Natural killer cell treated with Interleukin-12 subunit alpha and Interleukin-12 subunit beta and Interleukin-15 and Interleukin-18, amount 100 ng/mL, for 72 hours (primary cell): ENCODE measurements around the gene L3MBTL2. TPM values are rescaled to one million over a fixed set of nuclear protein-coding genes. Genes with fewer than 3 reads are reported as not detected.

ENCODE experiments used
- ATAC-seq, 2 donors: fragments of 150-1000 bp; cut with Tn5 transposase in 1 of 2; sonication (Bioruptor Pico), chemical (Tn5 transposase) in 1 of 2; 2 replicates each; pipeline ENCODE4 v1.10.0; 2021
- DNase-seq: peaks from one replicate; pipeline ENCODE4 v3.0.0; 2022; ENCODE audit warnings: low spot score
- H3K27ac Mint-ChIP-seq, 2 donors: 1 replicate in 1 of 2; 2 replicates in 1 of 2; pipeline ENCODE4 v1.8.0; 2022; ENCODE audit warnings: mixed read lengths in 2 of 2, mild to moderate bottlenecking in 1 of 2, moderate library complexity in 1 of 2
- H3K27me3 Mint-ChIP-seq, 2 donors: 1 replicate in 1 of 2; 2 replicates in 1 of 2; pipeline ENCODE4 v1.8.0; 2022; ENCODE audit warnings: mixed read lengths in 2 of 2
- H3K36me3 Mint-ChIP-seq: one replicate; pipeline ENCODE4 v1.8.0; 2022; ENCODE audit warnings: mixed read lengths
- H3K4me1 Mint-ChIP-seq, 2 donors: 1 replicate in 1 of 2; 2 replicates in 1 of 2; pipeline ENCODE4 v1.8.0; 2022; ENCODE audit warnings: low read depth in 2 of 2, mixed read lengths in 2 of 2, mild to moderate bottlenecking in 1 of 2
- H3K4me3 Mint-ChIP-seq: one replicate; pipeline ENCODE4 v1.8.0; 2022; ENCODE audit warnings: mixed read lengths
- H3K9me3 Mint-ChIP-seq: 2 replicates; pipeline ENCODE4 v1.8.0; 2022; ENCODE audit warnings: mixed read lengths
- total RNA-seq, 2 donors: library from RNA; stranded (reverse); gene quantifications; one replicate each; pipeline ENCODE4 v1.2.3, GENCODE V29; 2022

L3MBTL2 gene
- total RNA-seq, 2 donors from 2014 or later, result 42.6 to 71.1 TPM

DNA sequence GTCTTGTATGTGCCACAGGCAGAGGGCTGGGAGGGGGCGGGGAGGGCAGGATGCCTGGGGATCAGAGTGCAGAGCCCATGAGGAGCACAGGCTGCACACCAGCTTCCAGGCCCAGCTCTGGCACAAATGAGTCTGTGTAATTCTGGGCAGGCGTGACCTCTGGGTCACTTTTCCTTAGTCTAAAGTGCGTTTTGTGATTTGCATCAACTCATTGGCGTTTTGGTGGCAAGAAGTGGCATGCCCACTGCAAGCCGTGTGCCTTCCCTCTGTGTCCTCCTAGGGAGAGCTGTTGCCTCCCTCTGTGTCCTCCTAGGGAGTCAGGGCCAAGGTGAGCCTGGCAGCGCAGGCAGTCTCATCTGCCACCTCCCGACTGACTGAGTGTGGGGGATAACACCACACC, 18.4 kb downstream of the L3MBTL2 start:
- DNase-seq, result no peak
- Mint-ChIP-seq H3K36me3 (peaks cover 10% of the 10 kb centered on the region), H3K27ac (no peak overlapping the region), H3K4me1 (peaks cover 0 to 2% of the 10 kb centered on the region in 2 donors), H3K4me3 (no peak overlapping the region), H3K27me3 (no peaks in the 10 kb centered on the region), H3K9me3 (no peaks in the 10 kb centered on the region)
- ATAC-seq, result no peak

DNA sequence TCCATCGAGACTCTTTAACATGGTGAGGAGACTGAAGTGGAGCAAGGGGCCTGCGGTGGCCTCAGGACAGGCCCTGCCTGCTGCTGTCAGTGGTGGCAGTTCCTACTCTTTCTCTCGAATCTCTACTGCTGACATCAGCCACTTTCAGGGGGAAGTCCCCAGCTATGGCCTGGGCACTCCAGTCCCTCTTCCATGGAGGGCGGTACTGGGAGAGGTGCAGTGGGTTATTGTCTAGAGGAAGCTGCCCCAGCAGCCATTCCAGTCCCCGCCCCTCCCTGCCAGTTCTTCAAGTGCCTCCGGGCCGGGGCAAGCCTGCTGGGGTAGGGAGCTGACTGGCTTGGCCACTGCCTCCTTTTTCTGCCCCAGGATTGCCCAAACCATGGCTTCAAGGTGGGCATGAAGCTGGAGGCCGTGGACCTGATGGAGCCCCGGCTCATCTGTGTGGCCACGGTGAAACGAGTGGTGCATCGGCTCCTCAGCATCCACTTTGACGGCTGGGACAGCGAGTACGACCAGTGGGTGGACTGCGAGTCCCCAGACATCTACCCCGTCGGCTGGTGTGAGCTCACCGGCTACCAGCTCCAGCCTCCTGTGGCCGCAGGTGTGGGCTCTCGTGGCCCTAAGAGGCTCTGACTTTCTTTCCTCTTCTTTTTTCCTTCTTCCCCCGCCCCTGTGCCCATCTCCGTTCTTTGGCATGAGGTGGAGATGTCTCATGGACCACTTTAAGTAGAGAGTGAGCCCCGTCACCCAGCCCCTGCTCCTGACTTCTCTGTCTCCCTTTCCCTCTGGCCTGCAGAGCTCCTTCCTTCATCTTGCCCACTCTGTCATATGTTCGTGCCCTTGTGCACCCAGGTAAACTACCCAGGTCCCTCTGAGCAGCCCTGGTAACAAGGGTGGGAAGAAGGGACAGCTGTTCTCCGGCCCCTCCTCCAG, 21.9 kb downstream of the L3MBTL2 start:
- H3K36me3 Mint-ChIP-seq, result peaks cover 5% of the 10 kb centered on the region
- ATAC-seq, result no peak

DNA sequence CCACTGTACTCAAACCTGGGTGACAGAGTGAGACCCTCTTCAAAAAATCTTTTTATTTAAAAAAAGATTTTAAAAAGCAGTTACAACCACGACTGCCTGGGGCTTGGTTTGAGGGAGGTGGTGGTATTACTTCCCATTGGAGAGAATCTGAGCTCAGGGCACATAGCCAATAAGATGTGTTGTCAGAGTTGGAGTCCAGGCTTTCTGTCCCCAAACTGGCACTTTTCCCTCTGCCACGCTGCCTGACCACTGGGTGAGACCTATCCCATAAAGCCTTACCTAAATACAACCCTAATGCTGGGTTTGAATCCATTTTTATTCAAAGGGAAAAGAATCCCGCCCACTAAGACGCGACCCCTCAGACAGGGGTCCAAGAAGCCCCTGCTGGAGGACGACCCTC, 24.1 kb downstream of the L3MBTL2 start:
- ATAC-seq (no peak), DNase-seq (no peak)
- Mint-ChIP-seq H3K4me3 (no peak overlapping the region), H3K4me1 (peaks cover 0 to 3% of the 10 kb centered on the region in 2 donors), H3K27me3 (no peaks in the 10 kb centered on the region), H3K27ac (no peak overlapping the region), H3K9me3 (no peaks in the 10 kb centered on the region), H3K36me3 (peaks cover 5% of the 10 kb centered on the region)

More for the DNA sequence above, 21.9 kb downstream of the L3MBTL2 start:
- Mint-ChIP-seq H3K27me3 (no peaks in the 10 kb centered on the region), H3K27ac (no peak overlapping the region), H3K4me1 (no peaks in the 10 kb centered on the region), H3K4me3 (no peak overlapping the region), H3K9me3 (no peaks in the 10 kb centered on the region)
- no peak for DNase-seq

DNA sequence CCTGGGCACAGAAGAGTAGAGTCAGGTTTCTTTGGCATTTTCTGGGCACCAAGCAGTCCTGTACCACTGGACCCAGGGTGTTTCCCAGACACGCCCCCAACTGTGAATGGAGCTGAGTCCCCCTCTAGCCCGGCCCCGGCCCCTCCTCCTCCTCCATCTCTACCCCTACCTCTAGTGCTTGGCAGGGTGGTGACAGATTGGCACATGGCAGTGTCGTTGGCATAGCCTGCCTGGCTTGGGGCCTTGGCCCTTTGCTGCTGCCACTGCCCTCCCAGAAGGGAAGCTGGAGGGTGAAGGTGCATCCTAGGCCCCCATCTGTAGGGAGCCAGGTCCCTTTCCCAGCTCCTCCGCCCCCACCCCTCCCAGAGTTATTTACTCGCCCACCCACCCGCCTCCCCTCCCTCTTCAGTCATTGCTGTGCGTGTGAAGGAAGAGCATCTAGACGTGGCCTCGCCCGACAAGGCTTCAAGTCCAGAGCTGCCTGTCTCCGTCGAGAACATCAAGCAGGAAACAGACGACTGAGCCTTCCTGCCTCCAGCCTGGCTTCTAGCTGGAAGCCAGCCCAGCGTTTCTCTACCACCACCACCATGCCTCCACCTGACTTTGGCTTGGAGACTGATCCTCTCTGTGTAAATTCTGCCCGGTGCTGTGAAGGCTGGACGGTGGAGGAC, 24.8 kb downstream of the L3MBTL2 start:
- H3K4me1 Mint-ChIP-seq, result peaks cover 0 to 3% of the 10 kb centered on the region in 2 donors
- H3K36me3 Mint-ChIP-seq, result peaks cover 5% of the 10 kb centered on the region
- H3K27me3 Mint-ChIP-seq, result no peaks in the 10 kb centered on the region
- H3K4me3 Mint-ChIP-seq, result no peak overlapping the region
- no peak for DNase-seq
- no peaks in the 10 kb centered on the region for H3K9me3 Mint-ChIP-seq
- ATAC-seq, result no peak
- H3K27ac Mint-ChIP-seq, result no peak overlapping the region

DNA sequence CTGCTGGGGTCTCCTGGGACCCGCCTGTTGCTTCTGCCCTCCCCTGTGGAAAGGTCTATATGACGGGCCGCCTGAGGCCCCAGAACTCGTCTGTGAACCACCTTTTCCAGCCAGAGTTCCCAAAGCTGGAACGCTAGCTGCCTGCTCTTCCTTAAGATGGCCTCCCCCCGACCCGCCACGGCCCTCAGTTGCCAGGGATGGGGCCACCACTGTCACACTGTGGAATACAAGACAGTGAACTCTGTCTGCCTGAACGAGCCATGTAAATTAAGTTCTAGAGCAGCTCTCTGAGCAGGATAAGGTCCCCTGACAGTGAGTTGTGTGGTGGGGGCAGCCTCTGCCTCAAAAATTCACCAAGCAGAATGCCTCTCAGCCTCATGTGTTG, 25.3 kb downstream of the L3MBTL2 start:
- no peak for ATAC-seq
- no peak overlapping the region for H3K4me3 Mint-ChIP-seq
- H3K4me1 Mint-ChIP-seq, result peaks cover 0 to 3% of the 10 kb centered on the region in 2 donors
- H3K36me3 Mint-ChIP-seq, result peaks cover 5% of the 10 kb centered on the region
- no peak for DNase-seq
- H3K9me3 Mint-ChIP-seq, result no peaks in the 10 kb centered on the region
- peak overlapping the region in 1 of 2 donors; percentile 50 for H3K27ac Mint-ChIP-seq
- no peaks in the 10 kb centered on the region for H3K27me3 Mint-ChIP-seq

DNA sequence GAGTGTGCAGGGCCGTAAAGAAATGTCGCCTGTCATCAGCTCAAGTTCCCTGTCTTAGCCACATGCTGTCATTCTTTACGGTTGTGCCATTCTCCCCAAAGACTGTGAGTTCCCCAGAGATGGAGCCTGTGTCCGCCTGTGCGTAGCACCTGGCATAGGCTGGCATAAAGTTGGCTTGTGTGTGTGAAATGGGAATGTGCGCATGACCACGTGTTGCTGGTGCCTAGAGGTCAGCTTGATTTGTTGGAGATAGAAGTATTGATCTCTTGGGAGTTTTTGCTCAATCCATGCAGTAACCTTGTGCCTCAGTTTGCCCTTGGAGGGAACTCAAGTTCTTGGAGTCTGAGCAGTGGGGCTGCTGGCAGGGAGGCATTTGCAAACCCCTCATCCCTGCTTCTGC, 26.3 kb downstream of the L3MBTL2 start:
- no peak overlapping the region for H3K27ac Mint-ChIP-seq
- no peaks in the 10 kb centered on the region for H3K27me3 Mint-ChIP-seq
- H3K4me3 Mint-ChIP-seq, result no peak overlapping the region
- DNase-seq, result no peak
- H3K4me1 Mint-ChIP-seq, result peaks cover 0 to 3% of the 10 kb centered on the region in 2 donors
- H3K9me3 Mint-ChIP-seq, result no peaks in the 10 kb centered on the region
- no peak for ATAC-seq
- H3K36me3 Mint-ChIP-seq, result peaks cover 5% of the 10 kb centered on the region

DNA sequence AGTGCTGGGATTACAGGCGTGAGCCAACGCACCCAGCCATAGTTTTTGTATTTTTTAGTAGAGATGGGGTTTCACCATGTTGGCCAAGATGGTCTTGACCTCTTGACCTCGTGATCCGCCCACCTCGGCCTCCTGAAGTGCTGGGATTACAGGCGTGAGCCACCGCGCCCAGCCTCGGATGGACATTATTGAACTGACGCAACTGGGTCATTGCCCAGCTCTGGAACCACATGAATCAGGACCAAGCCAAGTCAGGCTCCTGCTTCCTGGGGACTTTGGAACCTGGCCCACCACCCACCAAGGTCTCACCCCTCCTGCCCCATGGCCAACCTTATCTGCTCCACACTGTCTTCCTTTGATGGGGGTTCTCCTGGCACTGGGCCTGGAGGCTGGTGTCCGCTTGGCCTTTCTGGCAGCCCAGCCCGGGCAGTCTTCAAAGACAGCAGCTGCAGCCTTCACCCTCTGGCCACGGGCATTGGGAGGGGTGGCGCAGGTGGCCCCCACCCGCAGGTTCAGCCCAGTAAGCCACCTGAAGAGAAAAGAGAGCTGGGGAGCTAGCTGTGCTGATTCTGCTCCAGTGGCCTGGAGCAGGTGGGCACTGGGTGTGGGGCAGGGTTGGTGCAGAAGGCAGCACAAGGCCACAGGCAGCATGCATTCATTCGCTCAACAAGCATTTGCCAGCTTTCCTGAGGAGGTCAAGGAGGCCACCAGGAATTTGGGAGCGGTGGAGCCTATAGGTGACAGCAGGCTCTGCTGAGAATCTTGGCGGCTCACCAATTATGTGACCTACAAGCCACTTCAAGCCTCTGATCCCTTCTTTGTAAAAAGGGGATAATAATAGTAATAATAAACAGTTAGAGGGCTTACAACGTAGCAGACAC, 29.9 kb downstream of the L3MBTL2 start:
- ATAC-seq (no peak), DNase-seq (no peak)
- Mint-ChIP-seq H3K27ac (no peak overlapping the region), H3K9me3 (no peaks in the 10 kb centered on the region), H3K36me3 (no peaks in the 10 kb centered on the region), H3K4me3 (no peak overlapping the region), H3K4me1 (peaks cover 5 to 9% of the 10 kb centered on the region in 2 donors), H3K27me3 (peaks cover 0 to 3% of the 10 kb centered on the region in 2 donors)

DNA sequence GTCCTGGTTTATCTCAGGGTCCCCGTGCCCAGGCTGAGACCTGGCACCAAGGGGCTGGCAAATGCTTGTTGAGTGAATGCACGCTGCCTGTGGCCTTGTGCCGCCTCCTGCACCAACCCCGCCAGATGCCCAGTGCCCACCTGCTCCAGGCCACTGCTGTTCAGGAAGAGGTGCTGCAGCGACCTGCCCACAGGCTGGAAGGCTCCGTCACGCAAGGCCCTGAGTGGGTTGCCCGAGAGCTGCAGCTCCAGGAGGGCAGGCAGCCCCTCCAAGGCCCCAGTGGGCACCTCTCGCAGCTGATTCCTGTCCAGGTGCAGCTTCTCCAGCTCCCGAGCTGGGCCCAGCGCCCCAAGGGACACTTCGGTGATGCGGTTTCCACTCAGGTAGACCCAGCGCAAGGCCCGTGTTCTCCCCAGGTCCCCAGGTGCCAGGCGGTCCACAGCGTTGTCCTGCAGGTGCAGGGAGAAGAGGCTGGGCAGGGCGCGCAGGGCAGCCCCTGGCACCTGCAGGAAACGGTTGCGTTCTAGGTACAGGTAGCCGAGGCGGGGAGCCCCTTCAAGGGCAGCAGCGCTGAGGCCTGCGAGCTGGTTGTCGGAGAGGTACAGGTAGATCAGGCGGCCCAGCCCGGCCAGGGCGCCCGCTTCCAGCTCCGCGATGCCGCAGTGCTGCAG, 32.1 kb downstream of the L3MBTL2 start:
- ATAC-seq (no peak), DNase-seq (no peak)
- no peak overlapping the region for H3K27ac Mint-ChIP-seq
- H3K4me1 Mint-ChIP-seq, result peaks cover 5 to 9% of the 10 kb centered on the region in 2 donors
- H3K4me3 Mint-ChIP-seq, result peak overlapping the region; percentile 42
- peaks cover 0 to 3% of the 10 kb centered on the region in 2 donors for H3K27me3 Mint-ChIP-seq
- H3K36me3 Mint-ChIP-seq, result no peaks in the 10 kb centered on the region
- H3K9me3 Mint-ChIP-seq, result no peaks in the 10 kb centered on the region

DNA sequence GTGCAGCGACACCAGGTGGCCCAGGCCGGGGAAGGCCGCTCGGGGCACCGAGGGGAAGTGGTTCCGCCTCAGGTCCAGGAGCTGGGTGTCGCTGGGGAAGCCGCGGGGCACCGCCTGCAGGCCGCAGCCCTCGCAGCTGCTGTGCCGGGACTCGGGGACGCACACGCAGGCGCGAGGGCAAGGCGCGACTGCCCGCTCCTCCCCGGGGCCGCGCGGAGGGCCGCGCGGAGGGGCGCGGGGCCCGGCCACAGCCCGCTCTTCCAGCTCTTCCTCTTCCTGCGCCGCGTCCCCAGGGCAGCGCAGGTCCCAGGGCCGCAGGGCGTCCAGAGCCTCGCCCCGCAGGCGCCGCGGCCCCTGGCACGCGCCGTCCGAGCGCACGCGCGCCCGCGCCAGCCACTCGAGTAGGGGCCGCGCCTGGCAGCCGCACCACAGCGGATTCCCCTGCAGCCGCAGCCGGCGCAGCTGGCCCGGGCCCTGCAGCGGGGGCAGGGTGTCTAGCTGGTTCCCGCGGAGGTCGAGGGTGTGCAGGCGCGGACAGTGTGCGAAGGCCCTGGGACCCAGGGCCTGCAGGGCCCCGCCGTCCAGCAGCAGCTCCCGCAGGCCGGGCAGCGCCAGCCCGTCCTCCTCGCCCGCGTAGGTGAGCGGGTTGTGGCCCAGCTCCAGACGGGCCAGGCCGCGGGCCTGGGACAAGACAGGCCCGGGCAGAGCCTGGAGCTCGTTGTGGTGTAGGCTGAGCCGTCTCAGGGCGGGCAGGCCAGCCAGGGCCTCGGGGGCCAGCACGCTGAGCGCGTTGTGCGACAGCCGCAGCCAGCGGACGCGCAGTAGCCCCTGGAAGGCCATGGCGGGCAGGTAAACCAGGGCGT, 32.8 kb downstream of the L3MBTL2 start:
- Mint-ChIP-seq H3K36me3 (no peaks in the 10 kb centered on the region), H3K9me3 (no peaks in the 10 kb centered on the region), H3K27me3 (peaks cover 0 to 3% of the 10 kb centered on the region in 2 donors), H3K4me1 (peaks cover 5 to 9% of the 10 kb centered on the region in 2 donors), H3K4me3 (peak overlapping the region; percentile 42), H3K27ac (no peak overlapping the region)
- ATAC-seq, result peak; percentile 82 to 84
- DNase-seq, result peak; percentile 77

DNA sequence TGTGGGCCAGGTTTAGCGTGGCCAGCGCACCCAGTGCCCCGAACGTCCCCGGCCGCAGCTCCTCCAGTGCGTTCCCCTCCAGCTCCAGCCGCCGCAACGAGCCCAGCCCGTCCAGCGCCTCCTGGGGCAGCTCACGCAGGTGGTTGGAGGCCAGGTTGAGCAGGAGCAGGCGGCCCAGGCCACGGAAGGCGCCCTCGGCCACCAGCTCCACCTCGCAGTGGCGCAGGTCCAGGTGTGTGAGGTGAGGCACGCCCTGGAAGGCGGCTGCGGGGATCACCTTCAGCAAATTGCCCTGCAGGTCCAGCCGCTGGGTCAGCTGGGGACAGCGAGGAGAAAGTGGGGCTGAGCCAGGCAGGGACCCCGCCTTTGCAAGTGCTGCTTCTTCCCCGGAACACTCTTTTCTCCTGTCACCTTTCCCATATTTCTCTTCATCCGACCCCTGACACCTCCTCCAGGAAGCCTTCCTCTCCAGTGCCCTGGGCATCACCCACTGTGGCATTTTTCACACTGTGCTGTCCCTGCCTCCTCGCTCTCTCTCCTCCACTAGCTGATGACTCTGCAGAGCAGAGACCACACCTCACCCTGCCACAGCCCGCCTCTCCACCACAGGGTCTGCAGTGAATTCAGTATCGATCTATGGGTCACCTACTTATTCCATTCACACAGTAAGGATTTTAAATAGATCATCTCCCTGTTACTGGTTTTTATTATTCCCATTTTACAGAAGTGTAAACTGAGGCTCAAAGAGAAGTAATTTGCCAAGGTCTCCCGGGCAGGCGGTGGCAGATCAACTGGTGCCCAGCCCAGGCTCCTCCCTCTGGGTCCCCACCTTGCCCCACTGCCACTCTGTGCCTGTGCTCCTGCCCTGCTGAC, 33.7 kb downstream of the L3MBTL2 start:
- Mint-ChIP-seq H3K36me3 (no peaks in the 10 kb centered on the region), H3K27me3 (peaks cover 0 to 3% of the 10 kb centered on the region in 2 donors), H3K27ac (peak overlapping the region in 1 of 2 donors; percentile 47), H3K4me1 (peaks cover 5 to 9% of the 10 kb centered on the region in 2 donors), H3K4me3 (peak overlapping the region; percentile 86), H3K9me3 (no peaks in the 10 kb centered on the region)
- ATAC-seq (no peak), DNase-seq (no peak)

DNA sequence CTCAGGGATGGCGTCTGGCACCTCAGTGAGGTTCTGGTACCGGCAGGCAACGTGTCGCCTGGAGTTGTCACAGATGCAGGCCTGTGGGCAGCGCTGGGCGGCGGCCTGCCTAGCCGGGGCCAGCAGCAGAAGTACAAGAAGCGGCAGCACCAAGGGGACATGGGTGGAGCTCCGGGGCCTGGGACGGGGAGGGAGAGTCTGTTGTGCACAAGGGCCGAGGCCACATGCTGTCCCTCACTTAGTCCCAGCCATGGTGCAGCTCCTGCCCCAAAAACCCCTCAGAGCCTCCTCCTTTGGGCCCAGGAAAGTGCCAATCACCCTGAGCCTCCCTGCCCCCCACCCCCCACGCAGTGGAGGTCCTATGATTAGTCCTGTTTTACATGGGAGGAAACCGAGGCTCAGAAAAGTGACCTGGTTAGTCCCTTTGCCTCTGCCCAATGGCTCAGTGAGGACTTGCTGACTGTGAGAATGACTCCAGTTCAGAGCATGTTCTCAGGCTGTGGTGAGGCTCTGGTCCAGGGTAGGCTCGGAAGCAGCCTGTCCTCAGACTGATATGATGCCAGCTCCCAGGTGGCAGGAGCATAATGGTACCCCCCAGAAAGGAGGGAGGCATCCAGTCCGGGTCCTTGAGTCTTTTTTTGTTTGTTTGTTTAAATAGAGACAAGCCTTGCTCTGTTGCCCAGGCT, 34.5 kb downstream of the L3MBTL2 start:
- H3K4me3 Mint-ChIP-seq, result peak overlapping the region; percentile 86
- peaks cover 0 to 3% of the 10 kb centered on the region in 2 donors for H3K27me3 Mint-ChIP-seq
- DNase-seq, result no peak
- no peaks in the 10 kb centered on the region for H3K9me3 Mint-ChIP-seq
- peaks cover 5 to 6% of the 10 kb centered on the region in 2 donors for H3K4me1 Mint-ChIP-seq
- H3K36me3 Mint-ChIP-seq, result no peaks in the 10 kb centered on the region
- H3K27ac Mint-ChIP-seq, result peak overlapping the region in 1 of 2 donors; percentile 47
- ATAC-seq, result no peak
